Spleen (tissue), 7 donors: ENCODE measurements around the gene SST.

ENCODE experiments used
- CTCF ChIP-seq, 11 experiments: fragments of 200-600 bp in 7 of 11; fragments of 450-650 bp in 4 of 11; sonication (generic) in 4 of 11; IDR thresholded peaks in 8 of 11; conservative IDR thresholded peaks in 3 of 11; 1 replicate in 7 of 11; 2 replicates in 4 of 11; pipeline versions ENCODE4 v1.4.0 to v1.8.0; 2016 to 2021; ENCODE audit warnings: antibody characterized with exemption in 11 of 11, inconsistent platforms in 4 of 11, mild to moderate bottlenecking in 1 of 11
- POLR2A ChIP-seq, 3 donors: fragments of 450-650 bp; IDR thresholded peaks; one replicate each; pipeline ENCODE4 v1.5.1; 2017; ENCODE audit warnings: antibody characterized with exemption in 3 of 3, mild to moderate bottlenecking in 1 of 3
- POLR2AphosphoS5 ChIP-seq, 3 donors: sonication (generic); formaldehyde crosslinking; IDR thresholded peaks; one replicate each; pipeline ENCODE4 v1.5.1; 2017; ENCODE audit warnings: antibody characterized with exemption in 3 of 3
- donor health status: DM: no; HTN: no; CAD: no; lungs with moderate emphysema.
- donor health status: DM: no; HTN: no; CAD: no.
- donor health status: DM: no; HTN: no; CAD: no.

GRCh38 chr3:187630404-187630803, 39.8 kb downstream of the SST start:
- TF ChIP-seq CTCF (IDR thresholded peaks at IDR 0.05 in 8 of 11, conservative IDR thresholded peaks at IDR 0.05 in 3 of 11): no peak
- TF ChIP-seq POLR2A (IDR thresholded peaks at IDR 0.05): no peak
- no peak for TF ChIP-seq POLR2AphosphoS5 (IDR thresholded peaks at IDR 0.05)
